ENCODE data around the gene MRPS18C.

MRPS18C gene

GRCh38 chr4:83438719-83439118 lies 17.1 kb upstream of the MRPS18C start:
- no peak for TF ChIP-seq CTCF (IDR thresholded peaks at IDR 0.05)

DNA sequence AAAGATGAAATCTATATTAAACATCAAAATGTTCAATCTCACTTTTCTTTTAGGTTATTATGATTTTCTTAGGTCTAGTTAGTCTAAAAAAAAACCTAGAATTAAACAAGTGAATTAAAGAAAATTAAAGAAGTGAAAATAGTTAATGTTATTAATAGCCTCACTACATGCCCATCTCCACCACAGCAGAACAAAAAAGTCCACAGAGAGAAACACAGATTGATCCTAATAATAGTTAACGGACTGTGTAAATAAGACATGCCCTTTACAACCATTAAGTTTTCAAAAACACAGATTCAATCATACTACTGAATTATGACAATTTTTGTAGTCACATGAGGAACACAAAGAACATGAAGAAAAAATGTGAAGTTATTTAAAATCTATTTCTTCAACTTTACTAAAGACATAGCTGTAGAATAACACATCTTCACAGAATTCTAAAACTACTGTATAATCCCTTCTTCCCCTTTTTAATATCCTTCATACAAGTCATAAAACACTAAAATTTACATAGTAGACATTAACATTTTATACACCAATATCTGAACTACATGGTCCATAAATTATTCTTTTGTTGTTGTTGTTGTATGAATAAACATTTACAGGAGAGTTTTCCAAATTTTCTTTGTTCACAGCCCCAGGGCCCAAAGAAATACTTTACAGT lies 15.6 kb upstream of the MRPS18C start:
- no peak for TF ChIP-seq CTCF (IDR thresholded peaks at IDR 0.05)

DNA sequence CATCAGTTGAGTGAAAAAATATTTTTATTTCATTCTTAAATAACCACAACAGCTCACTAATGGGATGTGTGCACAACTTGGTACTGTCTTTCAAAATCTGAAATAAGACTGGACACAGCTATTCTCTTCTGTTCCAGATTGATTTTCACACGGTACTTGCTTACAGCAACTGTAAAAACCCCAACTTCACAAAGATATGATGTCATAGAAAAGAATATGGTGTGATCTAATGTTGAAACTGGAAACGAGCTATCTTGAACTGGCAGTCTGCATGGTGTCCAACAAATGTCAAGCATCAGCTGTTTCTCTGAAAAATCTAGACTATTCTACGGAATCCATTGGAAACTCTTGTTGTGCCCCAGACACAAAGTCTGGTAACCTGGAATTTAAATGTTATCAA lies 15.0 kb upstream of the MRPS18C start:
- no peak for TF ChIP-seq CTCF (IDR thresholded peaks at IDR 0.05)

DNA sequence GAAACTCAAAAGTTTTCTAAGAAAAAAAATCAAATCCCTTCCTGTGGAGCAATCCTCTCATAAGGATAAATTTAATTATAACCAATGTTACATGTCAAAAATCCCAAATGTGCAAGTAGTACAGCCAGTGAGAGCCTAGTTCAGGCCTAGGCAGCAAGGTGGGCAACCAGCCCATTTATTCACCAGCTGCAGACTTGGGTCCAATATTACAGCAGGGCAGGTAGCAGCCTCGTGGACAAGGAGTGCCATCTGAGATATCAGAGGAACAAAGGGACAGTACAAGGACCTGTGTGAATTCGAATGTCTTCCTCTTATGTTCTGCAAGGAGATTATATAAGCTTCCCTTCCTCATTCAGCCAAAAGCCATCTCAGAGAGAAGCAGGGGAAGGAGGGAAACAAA lies 6.8 kb upstream of the MRPS18C start:
- TF ChIP-seq CTCF (IDR thresholded peaks at IDR 0.05) = no peak

DNA sequence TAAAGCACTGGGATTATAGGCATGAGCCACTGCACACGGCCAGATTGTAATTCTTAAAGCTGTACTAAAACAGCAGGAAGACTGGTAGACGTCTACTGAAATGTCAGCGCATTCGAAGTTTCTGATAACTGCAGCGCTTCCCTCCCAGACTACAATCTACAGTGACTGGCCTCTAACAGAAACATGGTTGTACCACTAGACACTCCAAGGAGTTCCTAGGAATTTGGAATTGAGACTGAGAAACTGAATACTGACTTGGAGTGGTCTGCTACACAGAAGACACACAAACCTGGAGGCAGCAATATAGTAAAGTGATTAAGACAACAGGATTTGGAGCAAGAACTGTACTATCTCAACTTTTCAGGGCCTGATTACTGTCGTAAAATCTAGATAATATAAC lies 1.2 kb upstream of the MRPS18C start:
- no peak for TF ChIP-seq CTCF (IDR thresholded peaks at IDR 0.05)

DNA sequence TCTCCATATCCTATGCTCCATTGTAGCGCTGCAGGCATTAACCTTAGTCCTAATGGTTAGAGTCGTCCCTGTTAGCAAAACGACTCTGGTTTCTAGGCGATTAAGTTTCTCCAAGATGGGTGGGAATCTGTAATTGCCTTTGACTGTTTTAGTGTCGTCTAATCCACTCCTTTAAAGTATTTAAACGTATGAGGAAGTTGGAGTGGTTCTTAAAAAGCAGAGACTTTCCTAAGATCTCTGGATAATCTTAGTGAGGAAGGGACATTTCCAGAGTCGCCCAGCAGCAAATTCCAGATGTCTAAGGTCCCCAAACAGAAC lies 285 bp downstream of the MRPS18C start:
- TF ChIP-seq CTCF (IDR thresholded peaks at IDR 0.05) = no peak

DNA sequence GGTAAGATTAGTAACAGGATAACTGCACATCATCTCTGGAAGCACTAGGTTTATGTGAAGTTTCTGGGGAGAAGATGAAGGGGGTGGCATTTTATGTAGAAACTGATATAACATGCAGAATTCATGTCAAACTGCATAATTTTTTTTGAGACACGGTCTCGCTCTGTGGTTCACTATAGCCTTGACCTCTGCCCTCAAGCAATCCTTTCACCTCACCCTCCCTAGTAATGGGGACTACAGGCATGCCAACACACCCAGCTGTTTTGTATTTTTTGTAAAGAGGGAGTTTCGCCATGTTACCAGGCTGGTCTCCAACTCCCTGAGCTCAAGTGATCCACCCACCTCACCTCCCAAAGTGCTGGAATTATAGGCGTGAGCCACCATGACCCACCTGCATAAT lies 17.6 kb downstream of the MRPS18C start:
- no peak for TF ChIP-seq CTCF (IDR thresholded peaks at IDR 0.05)

DNA sequence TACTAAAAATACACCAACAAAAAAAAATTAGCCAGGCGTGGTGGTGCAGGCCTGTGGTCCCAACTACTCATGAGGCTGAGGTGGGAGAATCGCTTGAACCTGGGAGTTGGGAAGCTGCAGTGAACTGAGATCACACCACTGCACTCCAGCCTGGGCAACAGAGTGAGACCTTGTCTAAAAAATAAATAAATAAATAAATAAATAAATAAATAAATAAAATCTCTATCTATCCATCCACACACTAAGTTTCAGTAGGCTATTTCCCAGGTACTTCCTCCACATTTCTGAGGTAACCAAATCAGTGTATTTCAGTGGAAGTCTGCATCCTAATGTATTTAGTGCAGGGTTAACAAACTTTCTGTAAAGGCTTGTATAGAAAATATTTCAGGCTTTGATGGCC lies 18.1 kb downstream of the MRPS18C start:
- TF ChIP-seq CTCF (IDR thresholded peaks at IDR 0.05) = no peak

Data from LNCAP (cell line).